Gastroesophageal sphincter (tissue), 4 donors: ENCODE measurements around the gene IL18RAP. TPM values are rescaled to one million over a fixed set of nuclear protein-coding genes. Genes with fewer than 3 reads are reported as not detected.

Experiments used
- ATAC-seq: fragments of 150-250 bp; one replicate; pipeline ENCODE4 v1.9.1; 2016; ENCODE audit warnings: mild to moderate bottlenecking, moderate library complexity
- H3K27ac ChIP-seq, 4 donors: fragments of 200-600 bp; sonication (generic) in 3 of 4; 1 replicate in 3 of 4; 2 replicates in 1 of 4; pipeline ENCODE4 v1.5.1; 2016 to 2019
- H3K27me3 ChIP-seq: fragments of 200-600 bp; sonication (generic); one replicate; pipeline ENCODE4 v1.5.1; 2019
- H3K36me3 ChIP-seq, 2 donors: fragments of 200-600 bp; sonication (generic); one replicate each; pipeline ENCODE4 v1.5.1; 2019; ENCODE audit warnings: control low read depth in 1 of 2
- H3K4me1 ChIP-seq, 3 donors: fragments of 200-600 bp; sonication (generic); 1 replicate in 2 of 3; 2 replicates in 1 of 3; pipeline ENCODE4 v1.5.1; 2016 to 2019; ENCODE audit warnings: control low read depth in 2 of 3
- H3K4me3 ChIP-seq, 2 donors: fragments of 200-600 bp; sonication (generic); one replicate each; pipeline ENCODE4 v1.5.1; 2019; ENCODE audit warnings: mild to moderate bottlenecking in 1 of 2, moderate library complexity in 1 of 2
- H3K9me3 ChIP-seq, 3 donors: fragments of 200-600 bp; sonication (generic); one replicate each; pipeline ENCODE4 v1.5.1; 2017 to 2019; ENCODE audit warnings: control low read depth in 2 of 3
- CTCF ChIP-seq, 4 experiments: fragments of 200-600 bp in 2 of 4; fragments of 450-650 bp in 2 of 4; sonication (generic) in 1 of 4; IDR thresholded peaks; one replicate each; pipeline ENCODE4 v1.5.1; 2017 to 2019; ENCODE audit warnings: antibody characterized with exemption in 4 of 4, mild to moderate bottlenecking in 2 of 4, moderate library complexity in 2 of 4
- EP300 ChIP-seq: sonication (generic); formaldehyde crosslinking; IDR thresholded peaks from one replicate; pipeline ENCODE4 v1.6.1; 2017; ENCODE audit warnings: antibody characterized with exemption, mild to moderate bottlenecking
- POLR2A ChIP-seq, 2 donors: fragments of 450-650 bp; IDR thresholded peaks; one replicate each; pipeline ENCODE4 v1.6.1; 2017; ENCODE audit warnings: antibody characterized with exemption in 2 of 2, mild to moderate bottlenecking in 2 of 2, moderate library complexity in 1 of 2
- POLR2AphosphoS5 ChIP-seq: sonication (generic); formaldehyde crosslinking; IDR thresholded peaks from one replicate; pipeline ENCODE4 v1.6.1; 2017; ENCODE audit warnings: antibody characterized with exemption
- WGBS, 2 donors: methylation state at CpG; one replicate each; pipeline ENCODE4 v1.1.5; 2018; ENCODE audit warnings: low coverage in 1 of 2; 5-methylcytosine and 5-hydroxymethylcytosine counted together
- total RNA-seq, 4 donors: library from RNA; depleted of rRNA; stranded (reverse); fragments of >200 nt; gene quantifications; one replicate each; pipeline ENCODE4 v1.1.0, GENCODE V29; 2016

Gene IL18RAP
- 1 to 10 TPM in 1 of 4 donors, under 1 TPM in 2, not detected in 1; 0.47 to 5.0 (median 0.89) TPM for total RNA-seq

- no peak for ATAC-seq
- no peaks in the 10 kb centered on the region for H3K36me3 ChIP-seq
- no peak within 1 kb of the TSS for H3K27ac ChIP-seq
- TF ChIP-seq POLR2A (IDR thresholded peaks at IDR 0.05) (no peak), CTCF (IDR thresholded peaks at IDR 0.05) (no peak), POLR2AphosphoS5 (no peak), EP300 (no peak)
- H3K27me3 ChIP-seq: no peaks in the 10 kb centered on the region
- no peaks in the 10 kb centered on the region for H3K9me3 ChIP-seq
- H3K4me1 ChIP-seq: no peaks in the 10 kb centered on the region
- no peak within 1 kb of the TSS for H3K4me3 ChIP-seq
- WGBS, 2 donors: 49 to 51% methylated on average over 3 of the region's 3 CpGs
These were observed at the start of gene IL18RAP for GRCh38 chr2:102422910-102423309. TSS of gene IL18RAP (plus strand) at chr2:102423160. CDS start at chr2:102423278, 118 bp downstream.

DNA sequence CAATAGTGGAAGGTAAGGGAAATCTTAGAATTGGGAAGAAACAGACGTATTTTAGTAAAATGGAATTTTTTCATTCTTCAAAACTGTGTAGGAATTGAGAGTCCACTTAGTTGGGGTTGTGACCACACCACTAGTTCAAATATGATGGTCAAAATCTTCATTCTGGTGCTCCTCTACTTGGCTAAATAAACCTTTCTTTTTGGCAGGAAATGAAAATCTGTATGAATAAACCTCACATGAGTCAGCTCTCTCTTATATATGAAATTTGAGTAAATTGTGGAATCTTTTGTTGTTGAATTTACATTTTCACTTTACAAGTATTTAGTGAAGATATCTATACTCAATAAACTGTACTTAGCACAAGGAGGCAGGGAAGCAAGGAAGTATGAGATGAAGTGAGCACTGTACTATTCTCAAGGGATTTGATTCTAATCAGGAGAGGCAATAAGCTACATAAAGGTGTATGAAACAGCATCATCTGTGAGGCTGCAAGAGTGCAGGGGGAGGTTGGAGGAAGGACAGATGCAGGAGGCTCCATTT is 46.8 kb upstream of the IL18RAP start:
- H3K4me1 ChIP-seq: no peaks in the 10 kb centered on the region
- ATAC-seq: no peak

GRCh38 chr2:102383722-102384121 is 39.2 kb upstream of the IL18RAP start:
- Histone ChIP-seq H3K36me3 (no peaks in the 10 kb centered on the region), H3K9me3 (peaks cover 0 to 12% (median 0%) of the 10 kb centered on the region in 3 donors), H3K4me3 (no peak overlapping the region), H3K27ac (no peak overlapping the region), H3K27me3 (no peaks in the 10 kb centered on the region), H3K4me1 (no peaks in the 10 kb centered on the region)
- ATAC-seq: no peak
- TF ChIP-seq POLR2AphosphoS5 (no peak), CTCF (IDR thresholded peaks at IDR 0.05) (no peak), EP300 (no peak), POLR2A (IDR thresholded peaks at IDR 0.05) (no peak)

More for the DNA sequence above, 46.8 kb upstream of the IL18RAP start:
- H3K27me3 ChIP-seq: peaks cover 8% of the 10 kb centered on the region
- H3K4me3 ChIP-seq: no peak overlapping the region
- 62 to 67% methylated on average over 1 of the region's 1 CpG for WGBS, 2 donors
- H3K9me3 ChIP-seq: no peaks in the 10 kb centered on the region
- TF ChIP-seq CTCF (IDR thresholded peaks at IDR 0.05) (no peak), POLR2A (IDR thresholded peaks at IDR 0.05) (no peak), EP300 (no peak), POLR2AphosphoS5 (no peak)
- no peak overlapping the region for H3K27ac ChIP-seq
- H3K36me3 ChIP-seq: no peaks in the 10 kb centered on the region

- no peak overlapping the region for H3K27ac ChIP-seq
- H3K27me3 ChIP-seq: no peaks in the 10 kb centered on the region
- no peaks in the 10 kb centered on the region for H3K36me3 ChIP-seq
- ATAC-seq: no peak
- H3K4me3 ChIP-seq: no peak overlapping the region
- TF ChIP-seq POLR2AphosphoS5: no peak
- peaks cover 0 to 12% (median 0%) of the 10 kb centered on the region in 3 donors for H3K9me3 ChIP-seq
- H3K4me1 ChIP-seq: no peaks in the 10 kb centered on the region
- 83 to 89% methylated on average over 1 of the region's 1 CpG for WGBS, 2 donors
These were observed 37.4 kb upstream of the IL18RAP start for GRCh38 chr2:102385522-102385921.

DNA sequence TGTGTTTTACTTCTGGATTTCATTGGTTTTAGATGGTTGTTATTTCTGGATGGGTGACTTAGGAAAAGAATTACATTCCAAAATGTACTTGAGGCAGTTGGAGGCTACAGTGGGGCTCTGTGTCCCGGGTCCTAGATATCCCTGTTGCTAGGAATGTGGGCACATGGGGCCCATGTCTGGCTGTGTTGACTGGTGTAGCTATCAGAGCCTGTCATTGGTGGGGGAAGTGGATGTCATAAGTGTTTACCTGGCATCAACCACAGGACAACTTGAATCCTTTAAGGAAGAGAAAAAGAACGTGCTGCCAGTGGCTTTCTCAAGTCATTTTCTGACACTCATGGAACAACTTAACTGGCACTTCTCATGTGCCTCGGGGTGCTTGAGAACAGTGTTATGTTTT is 37.0 kb upstream of the IL18RAP start:
- H3K4me1 ChIP-seq: no peaks in the 10 kb centered on the region
- H3K4me3 ChIP-seq: no peak overlapping the region
- H3K9me3 ChIP-seq: peaks cover 0 to 12% (median 0%) of the 10 kb centered on the region in 3 donors
- H3K27ac ChIP-seq: no peak overlapping the region
- TF ChIP-seq CTCF (IDR thresholded peaks at IDR 0.05) (no peak), POLR2AphosphoS5 (no peak), EP300 (no peak), POLR2A (IDR thresholded peaks at IDR 0.05) (no peak)
- 40 to 60% methylated on average over 1 to 3 of the region's 3 CpGs for WGBS, 2 donors
- ATAC-seq: no peak
- no peaks in the 10 kb centered on the region for H3K27me3 ChIP-seq
- H3K36me3 ChIP-seq: no peaks in the 10 kb centered on the region
